ENCODE results near the gene RAB6B. TPM values are rescaled to one million over a fixed set of nuclear protein-coding genes. Genes with fewer than 3 reads are reported as not detected.
"Not testable (repeated sequence)": the region's sequence is repeated elsewhere in the genome, so short reads cannot be mapped to it uniquely, and the experiment has no call there.

RAB6B gene
- total RNA-seq, 1 experiment from 2014 or later: not detected

GRCh38 chr3:133820889-133821675 is 74.6 kb downstream of the RAB6B start:
- no peak for DNase-seq (ENCODE audit: low spot score)

- DNase-seq (ENCODE audit: low spot score): no peak
Observed at GRCh38 chr3:133820129-133820528, 75.6 kb downstream of the RAB6B start.

GRCh38 chr3:133815386-133815785 is 80.3 kb downstream of the RAB6B start:
- no peak for DNase-seq (ENCODE audit: low spot score)

GRCh38 chr3:133812872-133813271 is 82.8 kb downstream of the RAB6B start:
- DNase-seq (ENCODE audit: low spot score): no peak

- peak; percentile 95 for DNase-seq (ENCODE audit: low spot score)
Observed at GRCh38 chr3:133805702-133806475, 89.8 kb downstream of the RAB6B start, which contains the start of gene SRPRB. SRPRB (plus strand) TSS chr3:133805815; CDS start chr3:133805849, 34 bp downstream.

- DNase-seq (ENCODE audit: low spot score): no peak
Observed at GRCh38 chr3:133805384-133805701, 90.3 kb downstream of the RAB6B start.

- peak; percentile 5 for DNase-seq (ENCODE audit: low spot score)
Observed at GRCh38 chr3:133804896-133805295, 90.8 kb downstream of the RAB6B start.

- DNase-seq (ENCODE audit: low spot score): no peak
Observed at GRCh38 chr3:133803469-133803868, 92.2 kb downstream of the RAB6B start.

GRCh38 chr3:133799794-133800585 is 95.7 kb downstream of the RAB6B start:
- no peak for DNase-seq (ENCODE audit: low spot score)

GRCh38 chr3:133797396-133798105 is 98.1 kb downstream of the RAB6B start:
- no peak for DNase-seq (ENCODE audit: low spot score)

- no peak for DNase-seq (ENCODE audit: low spot score)
Observed at GRCh38 chr3:133792171-133792763, 103.4 kb downstream of the RAB6B start.

- DNase-seq (ENCODE audit: low spot score): no peak
Observed at GRCh38 chr3:133788024-133788423, 107.7 kb downstream of the RAB6B start.

- DNase-seq (ENCODE audit: low spot score): no peak
Observed at GRCh38 chr3:133783762-133784161, 111.9 kb downstream of the RAB6B start.

- no peak for DNase-seq (ENCODE audit: low spot score)
Observed at GRCh38 chr3:133782454-133782853, 113.2 kb downstream of the RAB6B start.

GRCh38 chr3:133781570-133781969 is 114.1 kb downstream of the RAB6B start:
- no peak for DNase-seq (ENCODE audit: low spot score)

- not testable (repeated sequence) for DNase-seq (ENCODE audit: low spot score)
Observed at GRCh38 chr3:133780756-133781155, 114.9 kb downstream of the RAB6B start.

GRCh38 chr3:133779626-133780203 is 116.0 kb downstream of the RAB6B start:
- DNase-seq (ENCODE audit: low spot score): no peak

- no peak for DNase-seq (ENCODE audit: low spot score)
Observed at GRCh38 chr3:133777807-133778568, 117.7 kb downstream of the RAB6B start.

GRCh38 chr3:133776794-133777438 is 118.8 kb downstream of the RAB6B start:
- no peak for DNase-seq (ENCODE audit: low spot score)
